Motor neuron (in vitro differentiated cells): Measurements from ENCODE around the gene OGN. TPM values are rescaled to one million over a fixed set of nuclear protein-coding genes. Genes with fewer than 3 reads are reported as not detected.
A peak's percentile ranks its signal among the peaks of the same experiment; 100 is the strongest.
"Not testable (repeated sequence)": the region's sequence is repeated elsewhere in the genome, so short reads cannot be mapped to it uniquely, and the experiment has no call there.

Experiments used
- ATAC-seq, 8 experiments: fragments of 200-7000 bp; cut with Tn5 transposase; replicated peaks in 6 of 8; 2 replicates each; pipeline ENCODE4 v1.8.0; 2021; ENCODE audit warnings: mild to moderate bottlenecking in 8 of 8, moderate library complexity in 8 of 8
- H3K27ac ChIP-seq, 2 donors: fragments of 250-450 bp; sonication (Bioruptor Pico); 2 replicates each; pipeline ENCODE4 v1.9.0; 2021; ENCODE audit warnings: antibody characterized with exemption in 2 of 2, mild to moderate bottlenecking in 2 of 2, moderate library complexity in 1 of 2
- H3K4me1 ChIP-seq, 2 donors: fragments of 250-450 bp; sonication (Bioruptor Pico); replicated peaks in 1 of 2; 2 replicates each; pipeline ENCODE4 v1.6.1; 2021; ENCODE audit warnings: antibody characterized with exemption in 2 of 2, mild to moderate bottlenecking in 2 of 2, moderate library complexity in 1 of 2
- H3K4me3 ChIP-seq, 5 donors: fragments of 250-450 bp; sonication (Bioruptor Pico); 2 replicates each; pipeline ENCODE4 v1.9.0; 2021; ENCODE audit warnings: antibody characterized with exemption in 5 of 5, mild to moderate bottlenecking in 5 of 5, moderate library complexity in 4 of 5
- WGBS, 10 experiments: fragments of 450-650 bp; shearing (Covaris generic); methylation state at CpG; one replicate each; pipeline ENCODE4 v1.0.0; 2022; 5-methylcytosine and 5-hydroxymethylcytosine counted together
- in situ Hi-C, 9 experiments: fragments of 400-800 bp; cut with MboI; loops; one replicate each; pipeline ENCODE4 v1.15.0; 2021; ENCODE audit warnings: low sequenced_read_pairs in 9 of 9, low pct_unique_long_range_greater_than_20kb in 2 of 9; ENCODE audit not compliant: unreplicated experiment in 9 of 9
- total RNA-seq, 8 experiments: library from RNA; unstranded; fragments of 300-600 nt; gene quantifications; 2 replicates each; pipeline versions ENCODE4 v1.2.3 to v1.2.4, GENCODE V29; 2022

OGN gene
- total RNA-seq, 8 experiments from 2014 or later: 0.16 to 69.8 (median 1.7) TPM

DNA sequence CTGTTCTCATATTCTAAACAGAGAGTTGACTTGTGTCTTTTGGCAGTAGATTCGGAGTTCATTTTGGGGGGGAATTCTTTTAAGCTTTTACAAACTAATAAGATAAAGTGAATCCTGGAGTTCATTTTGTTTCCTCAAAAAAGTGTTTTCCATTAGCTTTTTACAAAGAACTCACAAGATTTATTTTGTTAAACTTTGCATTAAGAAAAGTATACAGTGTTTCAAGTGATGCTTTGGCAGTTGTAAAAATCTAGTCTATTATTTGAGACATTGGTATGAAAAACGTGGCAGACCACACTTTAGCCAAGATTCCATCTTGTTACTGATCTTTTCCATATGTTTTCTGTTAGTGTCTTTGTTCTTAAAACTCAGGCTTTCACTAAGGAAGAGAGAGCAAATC, 21.1 kb upstream of the OGN start:
- WGBS, 10 experiments: 0 to 90% (median 68%) methylated on average over 1 to 2 of the region's 2 CpGs
- H3K4me3 ChIP-seq: no peak overlapping the region
- ATAC-seq: no peak
- H3K27ac ChIP-seq: no peak overlapping the region
- in situ Hi-C loops: loop anchor here in 2 of 9 experiments (25.0 kb wide), 1 partner anchor 88 kb away; the partner anchor contains the start of genes CENPP (in 2 of the 2) and NOL8 (in 2 of the 2)
- H3K4me1 ChIP-seq: peaks cover 3 to 7% of the 10 kb centered on the region in 2 donors

DNA sequence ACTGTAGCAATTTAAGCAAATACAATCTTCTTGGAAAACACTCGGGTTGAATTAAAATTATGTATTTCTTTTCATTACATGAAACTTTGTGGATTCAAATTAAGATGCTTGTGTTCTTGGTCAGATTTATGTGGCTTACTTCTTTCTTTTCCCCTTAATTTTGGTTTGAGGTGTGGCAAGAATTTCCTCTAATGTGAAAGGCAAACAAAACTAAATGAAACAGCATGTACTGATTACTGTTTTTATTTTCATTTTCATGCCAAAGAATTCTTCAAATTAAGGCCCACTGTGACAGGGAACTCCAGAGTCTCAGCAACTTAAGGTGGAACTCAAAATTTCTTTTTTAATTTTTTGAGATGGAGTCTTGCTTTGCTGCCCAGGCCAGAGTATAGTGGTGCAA, 20.0 kb upstream of the OGN start, which contains the start of gene OMD:
Gene OMD, minus strand, starts transcription at position 132 of the 400 bp plus-strand sequence. CDS start 6,913 bp downstream, outside the sequence.
- no peak for ATAC-seq
- in situ Hi-C loops: no loop called here
- no peak within 1 kb of the TSS for H3K27ac ChIP-seq
- H3K4me3 ChIP-seq: no peak within 1 kb of the TSS
- H3K4me1 ChIP-seq: peaks cover 3 to 7% of the 10 kb centered on the region in 2 donors
- WGBS, 10 experiments: 0 to 100% (median 88%) methylated on average over 1 of the region's 1 CpG; no CpG with 5 or more reads in 1 of the 10 experiments

GRCh38 chr9:92423612-92424011, 19.2 kb upstream of the OGN start:
- in situ Hi-C loops: no loop called here
- Histone ChIP-seq H3K4me3 (no peak overlapping the region), H3K4me1 (peaks cover 3 to 7% of the 10 kb centered on the region in 2 donors), H3K27ac (no peak overlapping the region)
- no peak for ATAC-seq
- WGBS, 10 experiments: 33 to 100% (median 80%) methylated on average over 1 to 2 of the region's 2 CpGs

GRCh38 chr9:92422611-92423338, 18.4 kb upstream of the OGN start:
- Histone ChIP-seq H3K4me3 (no peak overlapping the region), H3K27ac (no peak overlapping the region), H3K4me1 (peaks cover 3 to 7% of the 10 kb centered on the region in 2 donors)
- peak in 3 of 8 experiments; percentile 33 to 51 (median 46) for ATAC-seq
- in situ Hi-C loops: no loop called here
- WGBS, 10 experiments: 5 to 100% (median 60%) methylated on average over 1 to 2 of the region's 2 CpGs

DNA sequence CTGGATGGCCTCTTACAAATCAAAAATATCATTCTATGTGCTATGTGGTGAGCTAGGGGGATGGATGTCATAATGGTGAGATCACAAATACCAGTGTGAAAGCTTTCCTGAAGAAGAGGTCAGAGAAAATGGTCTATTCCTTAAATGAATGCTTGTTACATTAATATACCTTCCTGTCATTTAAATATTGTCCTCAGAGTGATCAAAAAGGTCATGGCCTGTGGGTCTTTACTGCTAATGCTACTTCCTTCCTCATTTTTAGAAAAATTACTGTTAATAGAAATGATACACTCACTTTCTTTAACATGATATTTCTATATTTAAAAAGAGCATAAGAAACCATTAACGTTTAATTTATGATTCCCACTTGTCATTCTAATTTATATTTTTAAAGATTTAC, 10.2 kb upstream of the OGN start:
- Histone ChIP-seq H3K4me1 (no peaks in the 10 kb centered on the region), H3K27ac (no peak overlapping the region), H3K4me3 (no peak overlapping the region)
- in situ Hi-C loops: no loop called here
- WGBS, 10 experiments: 0 to 100% (median 76%) methylated on average over 1 of the region's 1 CpG; no CpG with 5 or more reads in 2 of the 10 experiments
- no peak for ATAC-seq

DNA sequence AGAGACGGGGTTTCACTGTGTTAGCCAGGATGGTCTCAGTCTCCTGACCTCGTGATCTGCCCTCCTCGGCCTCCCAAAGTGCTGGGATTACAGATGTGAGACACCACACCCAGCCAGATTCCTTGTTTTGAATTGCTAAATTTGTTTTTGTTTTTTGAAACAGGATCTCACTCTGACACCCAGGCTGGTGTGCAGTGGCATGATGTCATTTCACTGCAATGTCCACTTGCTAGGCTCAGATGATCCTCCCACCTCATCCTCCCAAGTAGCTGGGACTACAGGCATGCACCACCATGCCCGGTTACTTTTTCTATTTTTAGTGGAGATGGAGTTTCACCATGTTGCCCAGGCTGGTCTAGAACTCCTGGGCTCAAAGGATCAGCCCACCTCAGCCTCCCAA, 6.8 kb upstream of the OGN start:
- WGBS, 10 experiments: 0 to 100% (median 80%) methylated on average over 1 to 4 of the region's 4 CpGs; no CpG with 5 or more reads in 3 of the 10 experiments
- H3K27ac ChIP-seq, H3K4me3 ChIP-seq, H3K4me1 ChIP-seq, in situ Hi-C loops: not testable (repeated sequence)
- ATAC-seq: peak in 3 of 8 experiments; percentile 95 to 98 (median 97)

- no peak for ATAC-seq
- Histone ChIP-seq H3K4me1 (no peaks in the 10 kb centered on the region), H3K27ac (no peak overlapping the region), H3K4me3 (no peak overlapping the region)
- in situ Hi-C loops: no loop called here
- WGBS, 10 experiments: 70 to 100% (median 90%) methylated on average over 1 to 2 of the region's 2 CpGs; no CpG with 5 or more reads in 1 of the 10 experiments
Measured at GRCh38 chr9:92408747-92409478, 4.5 kb upstream of the OGN start.

DNA sequence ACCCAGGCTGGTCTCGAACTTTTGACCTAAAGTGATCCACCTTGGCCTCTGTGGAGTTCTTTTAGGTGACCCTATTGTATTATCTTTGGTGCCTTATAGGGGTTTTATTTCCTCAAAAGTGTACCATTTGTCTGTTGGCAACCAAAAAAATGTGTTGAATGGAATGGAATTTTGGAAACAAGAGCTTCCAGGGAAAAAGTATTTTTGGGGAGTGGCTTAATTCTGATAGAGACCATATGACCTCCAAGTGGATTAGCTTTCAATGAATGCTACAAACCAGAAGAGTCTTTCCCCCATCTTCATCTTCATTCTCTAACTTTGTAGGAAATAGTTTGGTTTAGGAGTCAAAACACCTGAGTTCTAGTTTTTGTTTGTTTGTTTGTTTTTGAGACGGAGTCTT, 3.4 kb upstream of the OGN start:
- ATAC-seq: no peak
- Histone ChIP-seq H3K27ac (no peak overlapping the region), H3K4me1 (no peaks in the 10 kb centered on the region), H3K4me3 (no peak overlapping the region)
- in situ Hi-C loops: no loop called here
- WGBS, 10 experiments: 72 to 100% (median 91%) methylated on average over 1 to 2 of the region's 2 CpGs; no CpG with 5 or more reads in 4 of the 10 experiments

DNA sequence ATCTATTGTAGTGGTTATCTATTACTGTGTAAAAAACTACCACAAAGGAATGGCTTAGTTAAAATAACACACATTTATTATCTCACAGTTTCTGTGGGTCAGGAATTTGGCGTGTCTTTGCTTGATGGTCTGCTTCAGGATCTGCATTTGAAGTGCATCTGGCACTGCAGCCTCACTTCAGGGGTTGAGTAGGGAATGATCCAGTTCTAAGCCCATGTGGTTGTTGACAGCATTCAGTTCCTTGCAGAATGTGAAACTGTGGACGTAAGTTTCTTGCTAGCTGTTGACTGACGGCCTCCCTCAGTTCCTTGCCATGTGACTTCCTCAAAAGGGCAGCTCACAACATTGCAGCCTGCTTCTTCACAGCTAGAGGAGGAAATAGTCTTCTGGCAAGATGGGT, 2.1 kb upstream of the OGN start:
- Histone ChIP-seq H3K4me1 (no peaks in the 10 kb centered on the region), H3K27ac (no peak overlapping the region), H3K4me3 (no peak overlapping the region)
- WGBS, 10 experiments: 40 to 100% (median 62%) methylated on average over 1 to 3 of the region's 3 CpGs; no CpG with 5 or more reads in 2 of the 10 experiments
- peak in 2 of 8 experiments; percentile 6 to 17 for ATAC-seq
- in situ Hi-C loops: no loop called here

DNA sequence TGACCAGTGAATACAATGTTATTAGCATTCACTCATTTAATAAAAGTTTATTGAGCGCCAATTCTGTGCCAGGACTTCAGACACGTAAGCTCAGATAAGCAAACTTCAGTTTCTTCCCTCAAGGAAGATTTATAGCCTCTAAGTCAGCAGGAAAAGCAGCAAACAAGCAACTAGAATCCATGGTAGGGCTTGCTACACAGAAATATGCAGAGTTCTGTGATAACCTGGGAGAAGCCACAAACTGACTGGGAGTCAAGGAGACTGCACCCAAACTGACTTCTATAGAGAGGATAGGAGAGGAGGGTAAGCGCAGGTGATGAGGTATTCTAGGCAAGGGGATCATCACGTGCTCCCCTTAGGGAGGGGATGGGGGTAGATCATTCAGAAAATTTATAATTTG, 1.4 kb upstream of the OGN start:
- in situ Hi-C loops: no loop called here
- H3K4me1 ChIP-seq: no peaks in the 10 kb centered on the region
- WGBS, 10 experiments: 53 to 96% (median 76%) methylated on average over 2 to 4 of the region's 4 CpGs
- no peak overlapping the region for H3K4me3 ChIP-seq
- no peak overlapping the region for H3K27ac ChIP-seq
- peak in 1 of 8 experiments; percentile 90 for ATAC-seq

DNA sequence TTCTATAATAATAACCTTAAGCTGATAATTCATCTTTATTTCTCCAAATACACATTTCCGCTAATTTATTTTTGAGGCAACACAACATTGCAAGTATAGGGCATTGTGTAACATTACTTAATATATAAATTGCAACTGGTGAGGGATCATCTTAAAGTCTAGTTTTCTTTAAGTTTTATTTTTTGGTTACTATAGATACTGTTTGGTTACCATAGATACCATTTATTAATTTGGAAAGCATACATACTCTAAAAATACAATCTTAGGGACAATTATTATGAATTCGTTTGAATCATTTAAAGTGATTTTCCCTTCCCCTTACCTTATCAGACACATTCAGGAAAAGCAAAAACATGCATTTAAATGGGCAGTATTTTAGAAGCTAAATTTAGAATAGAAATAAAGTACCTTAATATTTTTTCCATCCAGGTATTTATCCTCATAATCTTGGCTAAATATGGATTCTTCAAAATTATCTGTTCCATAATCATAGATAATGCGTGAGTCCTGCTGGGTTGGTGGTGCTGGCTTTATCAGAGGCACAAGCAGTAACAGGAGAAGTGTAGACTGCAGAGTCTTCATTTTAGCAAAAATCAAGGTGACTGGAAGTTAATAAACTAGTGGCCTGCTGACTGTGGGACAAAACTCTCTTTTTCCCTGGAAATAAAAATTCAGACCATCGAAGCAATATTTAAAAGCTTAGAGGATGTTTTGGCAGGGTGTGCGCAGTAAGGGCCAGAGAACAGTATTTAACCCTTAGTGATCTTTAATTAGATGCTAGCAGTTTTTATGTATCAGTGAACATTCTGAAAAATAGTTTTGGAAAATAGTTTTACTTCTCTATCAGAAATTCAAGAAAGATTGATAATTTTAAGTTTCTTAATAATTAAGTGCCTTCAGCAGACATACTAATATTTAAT, 1.3 kb downstream of the OGN start:
- Histone ChIP-seq H3K27ac (no peak overlapping the region), H3K4me1 (no peaks in the 10 kb centered on the region), H3K4me3 (no peak overlapping the region)
- WGBS, 10 experiments: 61 to 100% (median 86%) methylated on average over 1 to 5 of the region's 5 CpGs
- in situ Hi-C loops: no loop called here
- ATAC-seq: no peak

GRCh38 chr9:92402360-92402759, 2.0 kb downstream of the OGN start:
- Histone ChIP-seq H3K4me1 (no peaks in the 10 kb centered on the region), H3K4me3 (no peak overlapping the region), H3K27ac (no peak overlapping the region)
- WGBS, 10 experiments: 0 to 80% (median 67%) methylated on average over 1 of the region's 1 CpG; no CpG with 5 or more reads in 4 of the 10 experiments
- no peak for ATAC-seq
- in situ Hi-C loops: no loop called here
